GM19239 (cell line): ENCODE data around the gene PAPOLA.

Source experiments
- DNase-seq: peaks from one replicate; pipeline ENCODE4 v3.0.0; 2011; ENCODE audit warnings: low spot score; ENCODE audit not compliant: insufficient read length
- FAIRE-seq: peaks from 2 replicates; lab custom pipeline; 2011; peaks lifted over from hg19 to GRCh38; lab: Jason Lieb, UNC

Gene PAPOLA

GRCh38 chr14:96554315-96554910 lies 52.2 kb downstream of the PAPOLA start:
- no peak for DNase-seq
- FAIRE-seq, result no peak

GRCh38 chr14:96559571-96559970 lies 57.4 kb downstream of the PAPOLA start:
- DNase-seq (no peak), FAIRE-seq (no peak)

- no peak for FAIRE-seq
- no peak for DNase-seq
Measured at GRCh38 chr14:96564389-96564788, 62.2 kb downstream of the PAPOLA start.

GRCh38 chr14:96565811-96566210 lies 63.6 kb downstream of the PAPOLA start:
- FAIRE-seq, result no peak
- DNase-seq, result no peak

- FAIRE-seq (peak; percentile 73), DNase-seq (no peak)
Measured at GRCh38 chr14:96567289-96567899, 65.2 kb downstream of the PAPOLA start.

GRCh38 chr14:96568621-96569020 lies 66.4 kb downstream of the PAPOLA start:
- FAIRE-seq, result peak; percentile 49

GRCh38 chr14:96571311-96571710 lies 69.1 kb downstream of the PAPOLA start:
- DNase-seq (no peak), FAIRE-seq (no peak)

More at GRCh38 chr14:96568621-96569020, 66.4 kb downstream of the PAPOLA start:
- DNase-seq, result no peak

GRCh38 chr14:96573473-96574100 lies 71.4 kb downstream of the PAPOLA start:
- DNase-seq (no peak), FAIRE-seq (no peak)

- FAIRE-seq, result no peak
- DNase-seq, result no peak
Measured at GRCh38 chr14:96574171-96574632, 72.0 kb downstream of the PAPOLA start.

GRCh38 chr14:96574633-96575632 lies 72.8 kb downstream of the PAPOLA start:
- no peak for FAIRE-seq
- DNase-seq, result no peak

- DNase-seq (no peak), FAIRE-seq (no peak)
Measured at GRCh38 chr14:96576359-96576758, 74.2 kb downstream of the PAPOLA start.

- DNase-seq, result no peak
Measured at GRCh38 chr14:96576937-96577336, 74.8 kb downstream of the PAPOLA start.

GRCh38 chr14:96578619-96579018 lies 76.4 kb downstream of the PAPOLA start:
- no peak for FAIRE-seq
- no peak for DNase-seq

More at GRCh38 chr14:96576937-96577336, 74.8 kb downstream of the PAPOLA start:
- FAIRE-seq, result no peak

GRCh38 chr14:96579358-96579757 lies 77.2 kb downstream of the PAPOLA start:
- DNase-seq (no peak), FAIRE-seq (no peak)

GRCh38 chr14:96579855-96580254 lies 77.7 kb downstream of the PAPOLA start:
- DNase-seq (no peak), FAIRE-seq (no peak)

- DNase-seq (no peak), FAIRE-seq (no peak)
Measured at GRCh38 chr14:96580566-96580965, 78.4 kb downstream of the PAPOLA start.

- DNase-seq (no peak), FAIRE-seq (no peak)
Measured at GRCh38 chr14:96581026-96581425, 78.8 kb downstream of the PAPOLA start.

GRCh38 chr14:96581902-96582301 lies 79.7 kb downstream of the PAPOLA start:
- no peak for FAIRE-seq
- DNase-seq, result no peak

- FAIRE-seq, result no peak
- DNase-seq, result no peak
Measured at GRCh38 chr14:96582411-96582961, 80.3 kb downstream of the PAPOLA start.

- no peak for DNase-seq
- no peak for FAIRE-seq
Measured at GRCh38 chr14:96582995-96583394, 80.8 kb downstream of the PAPOLA start.
